NCI-H1105 treated with DMSO at 0.1 percent for 48 hours (cell line): ENCODE measurements around the gene EDN2.

ENCODE experiments used
- DNase-seq: peaks from one replicate; lab custom pipeline; 2025; lab: John Stamatoyannopoulos, UW

Gene EDN2

DNA sequence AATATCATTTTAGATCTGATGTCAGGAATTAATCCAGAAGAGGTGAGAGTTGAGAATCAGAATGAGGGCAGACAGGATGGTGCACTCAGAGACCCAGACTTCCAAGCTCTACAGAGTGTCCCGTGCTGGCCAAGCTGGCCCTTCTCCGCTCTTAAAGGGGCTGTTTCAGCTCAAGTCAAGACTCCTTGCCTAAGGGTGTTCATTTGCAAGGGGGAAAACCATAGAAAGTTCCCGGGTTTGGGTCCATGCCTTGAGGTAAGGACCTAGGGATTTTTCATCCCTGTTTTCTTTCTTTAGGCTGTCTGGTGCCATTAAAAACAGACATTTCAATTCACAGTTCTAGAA is 47.5 kb downstream of the EDN2 start:
- DNase-seq, result no peak

DNA sequence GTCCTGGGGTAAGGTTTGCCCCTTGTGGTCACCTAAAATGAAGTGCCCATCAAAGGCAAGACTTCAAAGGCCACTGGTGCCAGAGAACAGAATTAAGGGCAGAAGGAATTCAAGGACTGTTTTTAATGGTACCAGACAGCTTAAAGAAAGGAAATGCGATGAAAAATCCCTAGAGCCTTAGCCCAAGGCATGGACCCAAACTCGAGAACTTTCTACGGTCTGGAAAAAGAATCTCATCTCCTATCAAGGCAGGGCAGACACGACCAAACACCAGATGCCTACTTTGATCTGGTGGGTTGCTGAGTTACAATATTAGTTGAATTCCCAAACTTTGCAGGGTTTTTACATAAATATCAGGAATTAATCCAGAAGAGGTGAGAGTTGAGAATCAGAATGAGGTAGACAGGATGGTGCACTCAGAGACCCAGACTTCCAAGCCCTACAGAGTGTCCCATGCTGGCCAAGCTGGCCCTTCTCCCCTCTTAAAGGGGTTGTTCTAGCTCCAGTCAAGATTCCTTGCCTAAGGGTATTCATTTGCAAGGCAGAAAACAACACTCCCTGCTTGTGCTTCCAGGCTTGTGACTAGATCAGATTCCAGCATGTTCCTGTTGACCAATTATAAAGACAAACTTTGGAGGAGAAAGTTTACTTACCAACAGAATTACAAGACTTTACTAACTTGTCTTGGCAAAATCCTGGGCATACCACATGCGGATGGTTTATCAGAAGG is 48.0 kb downstream of the EDN2 start:
- DNase-seq, result no peak

DNA sequence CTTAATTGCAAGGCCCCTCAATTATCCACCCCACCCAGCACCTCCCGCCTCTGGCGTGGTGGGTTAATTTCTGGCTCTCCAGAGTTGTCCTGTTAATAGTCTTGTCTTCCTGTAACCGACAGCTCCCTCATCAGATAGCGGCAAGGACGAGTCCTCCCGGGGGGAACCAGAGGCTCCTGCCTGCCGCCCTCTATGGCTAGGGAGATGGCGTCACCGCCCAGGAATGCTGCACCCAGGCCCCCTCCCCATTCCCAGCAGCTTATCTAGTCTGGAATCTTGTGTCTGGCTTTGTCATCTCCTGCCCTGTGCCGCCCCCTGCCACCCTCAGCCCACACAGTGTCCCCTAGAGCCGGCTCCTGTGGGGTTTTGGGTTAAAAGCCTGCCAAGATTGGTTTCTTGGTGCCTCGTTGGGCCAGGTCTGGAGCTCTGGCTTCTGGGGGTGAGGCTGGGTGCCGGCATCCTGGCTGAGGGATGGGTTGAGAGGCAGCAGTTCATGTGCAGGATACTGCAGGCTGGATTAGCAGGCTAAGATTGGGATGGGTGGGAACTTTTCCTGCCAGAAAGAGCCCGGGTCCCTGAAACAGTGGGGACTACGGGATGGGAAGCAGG is 48.8 kb downstream of the EDN2 start:
- no peak for DNase-seq

DNA sequence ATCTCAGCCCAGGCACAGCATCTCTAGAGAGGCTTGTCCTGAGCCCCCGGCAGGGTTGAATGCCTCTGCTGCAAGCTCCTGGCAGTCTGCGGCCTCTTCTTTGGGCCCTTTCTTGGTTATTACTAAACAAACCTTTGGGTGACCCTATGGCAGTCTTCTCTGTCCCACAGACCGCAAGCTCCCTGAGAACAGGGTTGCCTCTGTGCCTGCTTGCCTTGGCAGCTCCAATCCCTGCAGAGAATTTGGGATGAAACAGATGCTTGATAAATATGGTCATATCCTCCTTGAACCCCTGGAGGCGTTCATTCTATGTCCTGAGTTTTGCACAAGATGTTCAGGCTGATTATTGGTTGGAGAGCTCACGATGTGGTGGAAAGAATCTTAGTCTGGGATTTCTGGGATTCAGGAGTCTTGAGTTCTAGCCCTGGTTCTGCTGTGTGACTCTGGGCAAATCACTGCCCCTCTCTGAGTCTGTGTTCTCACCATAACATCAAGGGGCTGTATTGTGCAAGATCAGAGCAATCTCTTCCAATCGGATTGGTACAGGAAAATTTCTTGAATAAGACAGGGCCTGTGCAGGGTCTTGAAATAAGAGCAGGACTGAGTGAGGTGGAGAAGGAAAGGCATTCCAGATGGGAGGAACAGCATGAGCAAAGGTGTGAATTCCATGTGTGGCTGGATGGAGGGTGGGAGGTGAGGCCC is 49.6 kb downstream of the EDN2 start:
- DNase-seq, result no peak

DNA sequence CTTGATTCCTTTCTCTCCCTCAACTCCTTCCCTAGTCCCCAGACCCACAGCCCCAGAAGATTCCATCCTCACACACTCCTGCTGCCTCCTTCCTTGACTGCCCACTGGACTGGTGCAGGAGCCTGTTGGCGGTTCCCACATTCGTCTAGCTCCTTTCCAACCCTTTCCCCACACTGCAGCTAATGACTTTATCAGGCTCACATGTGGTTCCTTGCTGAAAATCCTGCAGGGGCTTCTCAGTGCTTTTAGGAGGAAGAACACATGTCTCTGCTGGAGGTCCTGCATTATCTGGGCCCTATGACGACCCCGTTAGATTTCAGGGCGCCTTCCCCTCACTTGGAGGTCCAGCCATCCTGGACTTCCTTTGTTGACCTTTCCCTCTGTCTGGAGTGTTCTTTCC is 50.2 kb downstream of the EDN2 start:
- DNase-seq, result no peak

DNA sequence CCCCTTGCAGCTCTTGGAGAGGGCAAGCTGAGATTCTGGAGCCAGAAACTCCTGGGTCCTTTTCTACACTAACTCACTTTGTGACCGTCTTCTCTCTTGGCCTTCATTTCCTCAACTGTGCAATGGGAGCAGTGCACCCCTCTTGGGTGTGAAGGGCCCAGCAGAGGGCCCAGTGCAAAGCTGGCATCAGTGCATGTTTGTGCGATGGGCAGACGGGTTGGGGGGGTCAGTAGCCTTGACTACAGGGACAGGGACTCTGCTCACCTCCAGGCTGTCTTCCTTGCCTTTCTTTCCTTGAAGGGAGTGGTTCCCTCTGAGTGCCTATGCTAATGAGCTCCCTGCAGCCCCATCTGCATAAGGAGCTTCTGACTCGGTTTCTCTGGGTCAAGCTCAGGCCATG is 51.0 kb downstream of the EDN2 start:
- DNase-seq, result no peak

DNA sequence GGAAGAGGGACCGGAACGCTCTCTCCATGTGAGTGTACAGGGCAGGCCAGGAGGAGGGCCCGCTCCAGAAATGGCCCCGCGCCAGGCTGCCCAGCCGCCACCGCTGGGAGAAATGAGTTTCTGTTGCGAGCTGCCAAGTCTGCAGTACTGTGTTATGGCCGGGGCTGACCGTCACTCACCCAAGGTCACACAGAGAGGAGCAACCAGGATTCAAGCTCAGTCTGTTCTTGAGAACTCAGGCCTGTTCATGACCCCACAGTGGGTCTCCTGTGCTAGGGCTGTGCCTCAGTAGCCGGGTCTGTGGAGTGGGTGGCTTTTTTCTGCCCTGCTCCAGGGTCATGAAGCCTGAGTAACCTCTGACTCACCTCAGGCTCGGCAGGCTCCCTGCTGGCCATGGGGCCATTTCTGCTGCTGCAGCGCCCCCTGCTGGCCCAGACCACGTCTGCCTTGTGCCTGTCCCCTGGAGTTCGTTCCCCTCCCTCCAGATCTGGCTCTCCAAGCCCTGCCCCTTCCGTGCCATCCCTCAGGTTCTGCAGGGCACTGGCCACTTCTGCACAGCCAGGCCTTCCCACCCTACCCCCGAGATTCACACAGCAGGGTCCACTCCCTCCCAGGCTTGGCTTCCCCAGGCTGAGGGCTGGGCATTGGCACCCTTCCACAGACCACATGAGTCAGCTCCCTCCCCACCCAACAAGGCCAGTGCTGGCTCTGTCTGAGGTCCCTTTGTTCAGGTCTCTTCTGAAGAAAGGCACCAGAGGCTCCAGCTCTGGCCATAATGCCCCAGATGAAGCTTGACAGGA is 51.8 kb downstream of the EDN2 start:
- peak; percentile 79 for DNase-seq

DNA sequence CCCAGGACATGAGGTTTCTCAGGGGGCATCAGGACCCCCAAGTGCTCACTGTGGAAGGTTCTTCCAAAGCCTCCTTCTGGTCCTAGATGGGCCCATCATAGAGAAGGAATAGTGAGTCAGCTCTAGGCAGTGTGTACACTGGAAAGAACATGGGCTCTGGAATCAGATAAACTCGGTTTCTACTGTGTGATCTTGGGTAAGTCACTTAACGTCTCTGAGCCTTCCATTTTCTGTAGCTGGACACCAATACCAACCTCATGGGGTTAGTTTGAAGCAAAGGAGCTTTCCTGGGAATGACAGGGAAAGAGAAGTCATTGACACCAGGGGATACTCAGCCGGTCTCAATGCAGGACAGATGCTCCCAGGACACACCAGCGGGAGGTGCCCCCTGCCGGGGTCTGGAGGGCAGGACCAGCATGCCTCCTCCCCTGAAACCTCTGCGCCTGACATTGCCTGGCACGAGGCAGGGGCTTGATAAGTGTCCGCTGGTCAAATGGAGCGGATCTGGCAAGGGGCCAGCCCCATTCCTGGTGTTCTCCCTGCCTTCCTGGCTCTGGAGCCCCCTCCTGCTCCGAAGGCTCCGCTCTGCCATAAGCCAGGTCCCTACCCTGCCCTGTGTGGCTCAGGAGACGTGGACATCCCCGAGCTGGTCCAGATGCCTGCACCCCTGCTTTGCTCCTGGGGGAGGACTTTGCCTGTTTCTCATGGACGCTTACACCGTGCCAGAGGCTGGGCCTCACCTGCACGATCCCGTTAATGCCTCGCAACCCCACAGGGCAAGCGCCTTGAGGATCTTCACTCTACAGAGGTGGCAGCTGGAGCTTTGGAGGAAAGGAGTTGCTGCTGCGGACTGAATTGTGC is 52.8 kb downstream of the EDN2 start:
- no peak for DNase-seq

DNA sequence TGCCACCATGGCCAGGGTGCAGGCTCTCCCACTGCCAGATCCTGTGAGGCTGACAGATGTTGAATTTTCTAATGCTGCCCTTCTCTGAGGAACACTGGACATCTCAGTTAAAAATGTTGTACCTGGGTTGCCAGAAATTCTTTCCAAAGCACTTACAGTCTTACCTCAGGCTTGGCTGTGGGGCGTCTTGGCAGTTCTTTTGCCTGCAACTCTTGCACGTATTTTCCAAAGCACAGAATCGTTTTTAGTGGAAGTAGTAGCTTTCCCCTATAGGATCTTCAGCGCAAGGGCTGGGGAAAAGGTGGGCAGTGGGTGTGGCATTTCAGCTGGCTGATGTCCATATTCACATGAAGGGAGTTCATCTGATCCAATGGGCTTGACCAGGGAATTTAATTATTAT is 53.9 kb downstream of the EDN2 start:
- no peak for DNase-seq

DNA sequence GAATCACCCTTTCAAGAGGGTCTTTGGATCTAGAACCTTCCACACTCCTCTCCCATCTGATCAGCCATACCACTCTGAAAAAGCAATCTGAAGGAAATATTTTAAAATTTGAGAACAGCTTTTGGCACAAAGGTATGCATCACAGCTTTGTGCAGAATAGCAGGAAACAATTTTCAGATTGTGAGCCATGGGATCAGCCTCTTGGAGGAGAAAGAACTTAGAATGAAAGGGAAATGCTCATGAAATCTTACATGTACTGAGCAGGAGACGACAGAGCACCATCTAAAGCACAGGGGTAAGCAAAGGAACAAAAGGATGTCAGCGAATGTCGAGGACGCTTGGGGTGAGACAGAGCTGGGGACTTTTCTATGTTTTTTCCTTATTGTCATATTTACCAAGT is 54.4 kb downstream of the EDN2 start:
- no peak for DNase-seq

DNA sequence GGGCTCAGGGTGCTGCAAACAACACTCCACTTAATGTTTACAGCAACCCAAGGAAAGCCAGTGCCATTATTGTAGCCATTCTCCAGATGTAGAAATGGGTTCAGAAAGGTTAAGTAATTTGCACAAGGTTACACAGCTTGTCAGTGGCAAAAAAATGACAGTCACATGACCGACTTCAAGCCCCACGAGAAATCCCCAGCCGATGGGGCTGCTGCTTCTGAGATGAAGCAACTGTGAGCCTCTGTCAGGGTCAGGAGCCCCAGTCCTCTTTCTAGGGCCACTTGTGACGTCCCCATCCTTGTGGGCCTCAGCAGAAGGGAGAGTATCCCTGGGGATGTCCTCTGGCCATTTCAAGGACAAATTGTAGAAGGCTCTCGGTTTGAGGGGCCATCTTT is 54.8 kb downstream of the EDN2 start:
- no peak for DNase-seq
